Endothelial cell of umbilical vein (primary cell): ENCODE measurements around the gene KIF6. TPM values are rescaled to one million over a fixed set of nuclear protein-coding genes. Genes with fewer than 3 reads are reported as not detected.

ENCODE experiments used
- BruUV-seq: library from RNA; stranded (reverse); fragments of 400-500 nt; replicated peaks from 2 replicates; lab custom pipeline; 2021; lab: Mats Ljungman, UMichigan
- CTCF ChIA-PET: fragments of 300-600, 350-600 bp; sonication (Branson Sonifier 250); formaldehyde crosslinking; loops from one replicate; lab custom pipeline; 2021; ENCODE audit warnings: antibody characterized with exemption, inconsistent platforms; lab: Charles Lee
- POLR2A ChIA-PET: fragments of 300-600, 350-600 bp; sonication (Branson Sonifier 250); formaldehyde crosslinking; loops from one replicate; lab custom pipeline; 2021; ENCODE audit warnings: antibody characterized with exemption, inconsistent platforms; lab: Charles Lee
- DNase-seq: peaks from one replicate; pipeline ENCODE4 v3.0.0-alpha.2; 2011; ENCODE audit warnings: low read depth, low spot score
- FAIRE-seq: peaks from 2 replicates; lab custom pipeline; 2011; peaks lifted over from hg19 to GRCh38; lab: Jason Lieb, UNC
- H2AFZ ChIP-seq: 2 replicates; pipeline ENCODE4 v1.6.0; 2012; ENCODE audit warnings: low read depth, low read length, control low read depth, inconsistent platforms
- H3K27ac ChIP-seq: 2 replicates; pipeline ENCODE4 v1.5.1; 2011; ENCODE audit warnings: low read depth, mild to moderate bottlenecking, control low read depth, low read length, moderate library complexity; ENCODE audit not compliant: insufficient read depth
- H3K27me3 ChIP-seq, 2 experiments: 2 replicates each; pipeline versions ENCODE4 v1.6.0 to v1.6.1; 2011; ENCODE audit warnings: low read length in 2 of 2, mixed read lengths in 1 of 2; ENCODE audit not compliant: control insufficient read depth in 2 of 2, insufficient read depth in 2 of 2
- H3K36me3 ChIP-seq, 2 experiments: 2 replicates in 1 of 2; 3 replicates in 1 of 2; pipeline ENCODE4 v1.5.1; 2011; ENCODE audit warnings: low read length in 2 of 2, mild to moderate bottlenecking in 1 of 2, moderate library complexity in 1 of 2; ENCODE audit not compliant: control insufficient read depth in 2 of 2, insufficient read depth in 2 of 2; ENCODE audit errors: extremely low read depth in 1 of 2
- H3K4me1 ChIP-seq: 3 replicates; pipeline ENCODE4 v1.5.1; 2011; ENCODE audit warnings: mild to moderate bottlenecking, low read length; ENCODE audit not compliant: control insufficient read depth, insufficient read depth; ENCODE audit errors: extremely low read depth
- H3K4me2 ChIP-seq: 2 replicates; pipeline ENCODE4 v1.6.1; 2011; ENCODE audit warnings: low read length, control low read depth, mixed read lengths; ENCODE audit not compliant: insufficient read depth
- H3K4me3 ChIP-seq, 3 experiments: fragments of 200-600 bp in 1 of 3; sonication (generic), shearing (Covaris generic) in 1 of 3; replicated peaks in 1 of 3; 2 replicates each; pipeline ENCODE4 v1.5.1; 2011 to 2016; ENCODE audit warnings: control low read depth in 3 of 3, low read length in 3 of 3, mild to moderate bottlenecking in 2 of 3, inconsistent platforms in 1 of 3, low read depth in 1 of 3, moderate library complexity in 1 of 3; ENCODE audit not compliant: insufficient read depth in 1 of 3
- H3K79me2 ChIP-seq: 2 replicates; pipeline ENCODE4 v1.6.0; 2012; ENCODE audit warnings: low read length, inconsistent platforms; ENCODE audit not compliant: control insufficient read depth, insufficient read depth
- H3K9ac ChIP-seq: replicated peaks from 2 replicates; pipeline ENCODE3; 2011; ENCODE audit warnings: low read length, control low read depth; ENCODE audit not compliant: insufficient read depth; ENCODE audit errors: extremely low read depth
- H3K9me1 ChIP-seq: replicated peaks from 3 replicates; pipeline ENCODE4 v1.6.0; 2011; ENCODE audit warnings: mild to moderate bottlenecking, low read length; ENCODE audit not compliant: control insufficient read depth, insufficient read depth; ENCODE audit errors: extremely low read depth
- H3K9me3 ChIP-seq: replicated peaks from 2 replicates; pipeline ENCODE4 v1.5.1; 2012; ENCODE audit warnings: low read length, inconsistent platforms; ENCODE audit not compliant: control insufficient read depth, insufficient read depth
- H4K20me1 ChIP-seq: replicated peaks from 2 replicates; pipeline ENCODE3; 2011; ENCODE audit warnings: mild to moderate bottlenecking, low read length; ENCODE audit not compliant: control insufficient read depth, insufficient read depth; ENCODE audit errors: extremely low read depth
- CTCF ChIP-seq, 2 donors: IDR thresholded peaks; 1 replicate in 1 of 2; 2 replicates in 1 of 2; pipeline ENCODE4 v1.5.1; 2011; ENCODE audit warnings: low read length in 2 of 2, mild to moderate bottlenecking in 2 of 2, moderate library complexity in 2 of 2, control low read depth in 1 of 2, inconsistent platforms in 1 of 2, low read depth in 1 of 2; ENCODE audit not compliant: insufficient read depth in 1 of 2; ENCODE audit errors: extremely low read depth in 1 of 2
- EZH2 ChIP-seq: IDR thresholded peaks from 2 replicates; pipeline ENCODE4 v1.6.1; 2012; ENCODE audit warnings: borderline replicate concordance, low read depth, mild to moderate bottlenecking, moderate library complexity, low read length, inconsistent platforms; ENCODE audit not compliant: severe bottlenecking
- FOS ChIP-seq: IDR thresholded peaks from 2 replicates; pipeline ENCODE4 v1.6.1; 2011; ENCODE audit warnings: mild to moderate bottlenecking, low read length, moderate library complexity, borderline replicate concordance; ENCODE audit not compliant: insufficient read depth
- GATA2 ChIP-seq: IDR thresholded peaks from 2 replicates; pipeline ENCODE4 v1.7.0; 2011; ENCODE audit warnings: low read depth, mild to moderate bottlenecking, moderate library complexity, mixed read lengths, low read length; ENCODE audit not compliant: insufficient read length, insufficient read depth
- JUN ChIP-seq: IDR thresholded peaks from 2 replicates; pipeline ENCODE4 v1.6.1; 2011; ENCODE audit warnings: borderline replicate concordance, low read depth; ENCODE audit not compliant: insufficient read length, insufficient read depth
- MAX ChIP-seq: IDR thresholded peaks from 2 replicates; pipeline ENCODE4 v1.6.1; 2011; ENCODE audit not compliant: insufficient read depth, insufficient read length
- MYC ChIP-seq: IDR thresholded peaks from one replicate; pipeline ENCODE4 v1.6.1; 2011; ENCODE audit warnings: mild to moderate bottlenecking, low read depth, low read length
- POLR2A ChIP-seq: IDR thresholded peaks from 2 replicates; pipeline ENCODE4 v1.6.1; 2012; ENCODE audit warnings: low read depth, mild to moderate bottlenecking, control low read depth, low read length
- POLR2AphosphoS5 ChIP-seq: IDR thresholded peaks from 2 replicates; pipeline ENCODE4 v1.6.1; 2012; ENCODE audit warnings: low read depth, mild to moderate bottlenecking, control low read depth, low read length, moderate library complexity; ENCODE audit not compliant: insufficient read depth
- dilution Hi-C: fragments of 300-500 bp; cut with MboI; formaldehyde crosslinking; loops from one replicate; pipeline ENCODE4 v1.15.0; 2019; ENCODE audit warnings: low sequenced_read_pairs; ENCODE audit not compliant: extremely low pct_ligation_motif_present
- intact Hi-C: fragments of 100-400 bp; cut with micrococcal nuclease; formaldehyde crosslinking; loops from one replicate; pipeline ENCODE4 v1.10.0; 2022
- polyA plus RNA-seq, 4 experiments: library from polyadenylated mRNA; depleted of rRNA in 3 of 4; stranded (reverse) in 3 of 4; unstranded in 1 of 4; fragments of >200 nt; gene quantifications; 2 replicates each; pipeline versions ENCODE4 v1.2.1 to v1.2.3, GENCODE V29; 2011 to 2012; ENCODE audit warnings: missing spikeins in 1 of 4
- total RNA-seq: library from RNA; stranded (reverse); gene quantifications from 2 replicates; pipeline ENCODE4 v1.2.3, GENCODE V29; 2021

KIF6 gene
- total and polyA plus RNA-seq, 2 donors (not counting 3 experiments of a cell fraction or from before 2014, with no cell fraction given), result not detected

- TF ChIP-seq MAX (no peak), POLR2A (no peak), FOS (no peak), JUN (no peak), GATA2 (no peak), POLR2AphosphoS5 (no peak), MYC (no peak), EZH2 (no peak), CTCF (IDR thresholded peaks at IDR 0.05; ENCODE audit: extremely low read depth in 1 of 2, insufficient read depth in 1 of 2, low read depth in 1 of 2, low read length in 2 of 2) (no peak)
- no peaks in the 10 kb centered on the region for H3K27me3 ChIP-seq
- H3K27ac ChIP-seq, result no peak overlapping the region
- FAIRE-seq, result no peak
- no peaks in the 10 kb centered on the region for H3K36me3 ChIP-seq
- no peaks in the 10 kb centered on the region for H4K20me1 ChIP-seq
- ChIA-PET CTCF (no interaction called here), POLR2A (no interaction called here)
- no peak overlapping the region for H3K4me3 ChIP-seq
- H3K4me2 ChIP-seq, result no peak overlapping the region
- no peaks in the 10 kb centered on the region for H3K9me1 ChIP-seq
- intact Hi-C loops (loop anchor here (10.0 kb wide), 1 partner anchor 651 kb away; no protein-coding TSS in a partner anchor), dilution Hi-C loops (no loop called here)
- H3K9me3 ChIP-seq, result no peaks in the 10 kb centered on the region
- no peak overlapping the region for H3K9ac ChIP-seq
- no peaks in the 10 kb centered on the region for H3K4me1 ChIP-seq
- BruUV-seq, result no TSS peak
- no peaks in the 10 kb centered on the region for H3K79me2 ChIP-seq
- DNase-seq, result no peak
- H2AFZ ChIP-seq, result no peak overlapping the region
Observed at GRCh38 chr6:39493777-39494176, 231.4 kb downstream of the KIF6 start.
